ENCODE measurements around the gene SENP1. TPM values are rescaled to one million over a fixed set of nuclear protein-coding genes. Genes with fewer than 3 reads are reported as not detected.

Gene SENP1
- total RNA-seq, 4 donors from 2014 or later: 2.2 to 20.3 (median 10.5) TPM

GRCh38 chr12:48005001-48005749, 100.7 kb downstream of the SENP1 start:
- in situ Hi-C loops (cut with MboI; ENCODE audit: low pct_ligation_motif_present in 1 of 4, low pct_unique_long_range_greater_than_20kb in 1 of 4, low sequenced_read_pairs in 3 of 4): no loop called here
- Histone ChIP-seq H3K4me1 (peaks cover 28 to 44% (median 41%) of the 10 kb centered on the region in 4 donors), H3K9me3 (no peaks in the 10 kb centered on the region), H3K36me3 (no peaks in the 10 kb centered on the region), H3K27me3 (peaks cover 95% of the 10 kb centered on the region), H3K4me3 (peak overlapping the region in 1 of 4 donors; percentile 41), H3K27ac (no peak overlapping the region)
- WGBS, 2 donors (ENCODE audit: low coverage in 1 of 2): 30 to 67% methylated on average over 6 to 30 of the region's 30 CpGs
- intact Hi-C loops (cut with DNase I; ENCODE audit: low total_unique reads): no loop called here
- no peak for DNase-seq
- TF ChIP-seq CTCF (IDR thresholded peaks at IDR 0.05): no peak
- no peak for TF ChIP-seq POLR2AphosphoS5 (IDR thresholded peaks at IDR 0.05)
- TF ChIP-seq EP300 (IDR thresholded peaks at IDR 0.05; ENCODE audit: low read depth): no peak
- TF ChIP-seq POLR2A (IDR thresholded peaks at IDR 0.05): no peak

- no peaks in the 10 kb centered on the region for H3K36me3 ChIP-seq
- H3K27ac ChIP-seq: no peak within 1 kb of the TSS
- TF ChIP-seq POLR2AphosphoS5 (IDR thresholded peaks at IDR 0.05) (no peak), EP300 (IDR thresholded peaks at IDR 0.05; ENCODE audit: low read depth) (no peak), CTCF (IDR thresholded peaks at IDR 0.05) (no peak), POLR2A (IDR thresholded peaks at IDR 0.05) (no peak)
- no peak for DNase-seq
- no peaks in the 10 kb centered on the region for H3K9me3 ChIP-seq
- 2 to 3% methylated on average over 6 to 53 of the region's 83 CpGs for WGBS, 2 donors (ENCODE audit: low coverage in 1 of 2)
- intact Hi-C loops (cut with DNase I; ENCODE audit: low total_unique reads): no loop called here
- in situ Hi-C loops (cut with MboI; ENCODE audit: low pct_ligation_motif_present in 1 of 4, low pct_unique_long_range_greater_than_20kb in 1 of 4, low sequenced_read_pairs in 3 of 4): no loop called here
- peaks cover 97% of the 10 kb centered on the region for H3K27me3 ChIP-seq
- H3K4me1 ChIP-seq: peaks cover 28 to 44% (median 41%) of the 10 kb centered on the region in 4 donors
- peak within 1 kb of the TSS in 2 of 4 donors; percentile 24 to 41 for H3K4me3 ChIP-seq
These were observed 101.6 kb downstream of the SENP1 start, which contains the start of gene COL2A1 for GRCh38 chr12:48004053-48004941. Gene COL2A1, minus strand, starts transcription at chr12:48004476. Its CDS starts 155 bp downstream, at chr12:48004321.

GRCh38 chr12:48003226-48004052, 102.4 kb downstream of the SENP1 start:
- no peak for DNase-seq
- Histone ChIP-seq H3K36me3 (no peaks in the 10 kb centered on the region), H3K27ac (no peak overlapping the region), H3K4me3 (peak overlapping the region in 2 of 4 donors; percentile 24 to 41), H3K9me3 (no peaks in the 10 kb centered on the region), H3K4me1 (peaks cover 28 to 44% (median 41%) of the 10 kb centered on the region in 4 donors), H3K27me3 (peaks cover 97% of the 10 kb centered on the region)
- in situ Hi-C loops (cut with MboI; ENCODE audit: low pct_ligation_motif_present in 1 of 4, low pct_unique_long_range_greater_than_20kb in 1 of 4, low sequenced_read_pairs in 3 of 4): no loop called here
- intact Hi-C loops (cut with DNase I; ENCODE audit: low total_unique reads): no loop called here
- WGBS, 2 donors (ENCODE audit: low coverage in 1 of 2): 6 to 13% methylated on average over 3 to 38 of the region's 38 CpGs
- no peak for TF ChIP-seq EP300 (IDR thresholded peaks at IDR 0.05; ENCODE audit: low read depth)
- no peak for TF ChIP-seq POLR2A (IDR thresholded peaks at IDR 0.05)
- no peak for TF ChIP-seq POLR2AphosphoS5 (IDR thresholded peaks at IDR 0.05)

- TF ChIP-seq POLR2AphosphoS5 (IDR thresholded peaks at IDR 0.05) (no peak), POLR2A (IDR thresholded peaks at IDR 0.05) (no peak), CTCF (IDR thresholded peaks at IDR 0.05) (no peak), EP300 (IDR thresholded peaks at IDR 0.05; ENCODE audit: low read depth) (no peak)
- peak; percentile 37 for DNase-seq
- peaks cover 99% of the 10 kb centered on the region for H3K27me3 ChIP-seq
- peaks cover 28 to 44% (median 41%) of the 10 kb centered on the region in 4 donors for H3K4me1 ChIP-seq
- peak overlapping the region in 2 of 4 donors; percentile 30 to 52 for H3K4me3 ChIP-seq
- WGBS, 2 donors (ENCODE audit: low coverage in 1 of 2): 0 to 4% methylated on average over 5 to 26 of the region's 26 CpGs
- intact Hi-C loops (cut with DNase I; ENCODE audit: low total_unique reads): no loop called here
- no peak overlapping the region for H3K27ac ChIP-seq
- H3K36me3 ChIP-seq: no peaks in the 10 kb centered on the region
- H3K9me3 ChIP-seq: no peaks in the 10 kb centered on the region
- in situ Hi-C loops (cut with MboI; ENCODE audit: low pct_ligation_motif_present in 1 of 4, low pct_unique_long_range_greater_than_20kb in 1 of 4, low sequenced_read_pairs in 3 of 4): no loop called here
These were observed 103.1 kb downstream of the SENP1 start for GRCh38 chr12:48002773-48003218.
